COLO668 (cell line): ENCODE data around the gene PRRT3.

Source experiments
- DNase-seq: peaks from one replicate; lab custom pipeline; 2025; ENCODE audit not compliant: unreplicated experiment; lab: John Stamatoyannopoulos, UW

PRRT3 gene

DNA sequence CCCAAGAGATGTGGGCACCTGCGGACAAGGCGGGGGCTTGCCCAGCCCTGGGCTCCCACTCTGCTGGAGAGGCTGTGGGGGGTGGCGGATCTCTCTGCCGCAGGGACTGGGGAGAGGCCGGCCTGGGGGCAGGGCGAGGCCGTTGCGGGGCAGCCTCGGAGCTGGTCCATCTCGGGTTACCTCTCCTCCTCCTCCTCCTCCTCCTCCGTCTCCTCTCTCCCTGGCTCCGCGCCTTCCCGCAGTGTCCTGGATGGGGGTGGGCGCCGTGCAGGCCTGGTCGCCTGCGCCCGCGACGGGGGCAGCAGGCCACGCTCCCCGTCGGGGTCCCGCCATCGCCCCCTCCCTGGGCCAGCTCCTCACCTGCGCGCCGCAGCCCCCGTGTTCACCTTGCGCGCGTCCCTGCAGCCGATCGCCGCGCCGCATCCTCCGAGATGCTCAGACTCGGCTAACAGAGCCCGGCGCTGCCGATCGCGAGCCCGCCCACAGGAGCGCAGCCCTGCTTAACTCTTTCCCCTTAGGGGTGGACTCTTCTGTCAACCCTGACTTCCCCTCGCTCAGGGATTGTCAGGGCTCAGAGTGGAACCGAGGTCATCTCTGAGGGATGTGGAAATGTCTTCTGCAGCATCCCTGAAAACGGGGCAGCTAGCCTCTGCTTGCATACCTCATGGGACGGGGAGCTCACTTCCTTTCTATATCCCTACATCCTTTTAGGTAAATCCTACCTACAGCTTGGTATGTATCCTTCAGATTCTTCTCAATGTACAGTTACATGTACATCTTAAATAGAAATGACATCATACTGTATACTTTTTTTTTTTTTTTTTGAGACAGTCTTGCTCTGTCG, at the start of gene PRRT3:
Gene PRRT3 (minus strand): TSS at position 447 of the 844 bp plus-strand sequence. CDS start 2,293 bp downstream, outside the sequence.
- peak; percentile 68 for DNase-seq

DNA sequence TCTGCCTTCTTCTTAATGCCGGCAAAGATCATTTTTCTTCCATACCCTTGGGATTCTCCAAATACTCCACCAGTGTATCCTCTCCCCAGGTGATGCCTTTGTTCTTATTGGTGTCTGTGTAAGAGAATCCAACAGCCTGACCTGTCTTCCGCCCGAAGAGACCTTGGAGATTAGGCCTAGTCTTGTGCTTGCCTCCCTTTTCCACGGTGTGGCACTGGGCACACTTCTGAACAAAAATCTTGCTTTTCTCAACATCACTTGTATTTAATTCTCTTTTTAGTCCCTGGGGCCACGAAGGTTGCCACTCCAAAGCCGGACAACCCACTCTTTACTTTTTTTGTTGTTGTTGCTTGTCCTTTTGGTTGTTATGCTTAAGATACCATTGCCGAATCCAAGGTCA, 48.5 kb upstream of the PRRT3 start:
- DNase-seq, result no peak

DNA sequence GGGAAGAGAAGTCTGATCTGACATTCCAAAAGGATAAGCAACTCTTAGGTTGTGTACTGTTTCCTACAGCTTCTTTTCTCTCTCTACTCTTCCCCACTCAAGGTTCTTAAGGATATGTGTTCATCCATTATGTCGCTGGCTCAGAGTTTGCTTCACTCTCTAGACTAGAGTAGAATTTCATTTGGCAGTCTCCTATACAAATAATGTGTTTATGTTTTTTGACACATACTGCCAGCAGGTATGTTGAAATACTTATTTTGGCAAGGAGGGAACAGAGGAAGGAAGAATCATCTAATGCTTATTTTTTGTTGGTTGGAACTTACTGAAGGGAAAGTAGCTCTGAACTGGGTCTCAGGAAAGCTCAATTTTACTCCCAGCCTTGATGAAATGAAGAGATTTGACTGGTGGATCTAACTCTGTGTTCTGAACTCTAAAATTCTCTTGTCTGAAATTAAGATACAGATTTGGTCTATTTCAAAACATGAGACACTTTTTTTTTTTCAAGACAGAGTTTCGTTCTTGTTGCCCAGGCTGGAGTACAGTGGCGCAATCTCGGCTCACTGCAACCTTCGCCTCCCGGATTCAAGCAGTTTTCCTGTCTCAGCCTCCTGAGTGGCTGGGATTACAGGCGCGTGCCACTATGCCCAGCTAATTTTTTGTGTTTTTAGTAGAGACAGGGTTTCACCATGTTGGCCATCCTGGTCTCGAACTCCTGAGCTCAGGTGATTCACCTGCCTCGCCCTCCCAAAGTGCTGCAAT, 42.1 kb upstream of the PRRT3 start:
- no peak for DNase-seq

DNA sequence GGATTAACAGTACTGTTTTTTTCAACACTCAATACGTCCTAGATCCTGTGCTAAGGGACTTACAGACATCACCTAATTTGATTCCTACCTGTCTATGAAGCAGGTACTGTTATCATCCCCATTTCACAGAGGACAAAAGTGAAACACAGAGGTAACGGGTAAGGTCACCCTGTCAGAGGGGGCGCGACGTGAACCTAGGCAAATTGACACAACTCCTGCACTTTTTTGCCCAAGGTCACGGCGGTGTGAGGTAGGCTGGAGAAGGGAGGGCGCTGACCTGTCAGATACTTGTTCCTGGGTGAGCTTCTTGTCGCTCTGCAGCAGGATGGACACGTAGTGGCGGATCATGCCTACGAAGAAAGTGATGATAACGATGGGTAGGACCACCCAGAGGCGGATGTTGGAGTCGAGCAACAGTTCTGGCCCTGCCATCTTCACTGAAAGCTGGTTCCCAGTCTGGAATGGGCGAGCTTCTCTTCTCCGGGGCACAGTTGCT, 34.1 kb upstream of the PRRT3 start:
- DNase-seq, result no peak

DNA sequence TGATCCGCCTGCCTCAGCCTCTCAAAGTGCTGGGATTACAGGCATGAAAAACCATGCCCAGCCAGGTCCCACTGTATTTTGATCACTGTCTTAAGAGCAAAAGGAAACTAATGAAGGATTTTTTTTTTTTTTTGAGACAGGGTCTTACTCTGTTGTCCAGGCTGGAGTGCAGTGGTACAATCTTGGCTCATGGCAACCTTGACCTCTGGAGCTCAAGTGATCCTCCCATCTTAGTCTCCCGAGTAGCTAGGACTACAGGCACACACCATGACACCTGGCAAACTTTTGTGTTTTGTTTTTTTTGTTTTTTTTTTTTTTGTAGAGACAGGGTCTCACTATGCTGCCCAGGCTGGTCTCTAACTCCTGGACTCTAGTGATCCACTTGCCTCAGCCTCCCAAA, 28.0 kb upstream of the PRRT3 start:
- no peak for DNase-seq

DNA sequence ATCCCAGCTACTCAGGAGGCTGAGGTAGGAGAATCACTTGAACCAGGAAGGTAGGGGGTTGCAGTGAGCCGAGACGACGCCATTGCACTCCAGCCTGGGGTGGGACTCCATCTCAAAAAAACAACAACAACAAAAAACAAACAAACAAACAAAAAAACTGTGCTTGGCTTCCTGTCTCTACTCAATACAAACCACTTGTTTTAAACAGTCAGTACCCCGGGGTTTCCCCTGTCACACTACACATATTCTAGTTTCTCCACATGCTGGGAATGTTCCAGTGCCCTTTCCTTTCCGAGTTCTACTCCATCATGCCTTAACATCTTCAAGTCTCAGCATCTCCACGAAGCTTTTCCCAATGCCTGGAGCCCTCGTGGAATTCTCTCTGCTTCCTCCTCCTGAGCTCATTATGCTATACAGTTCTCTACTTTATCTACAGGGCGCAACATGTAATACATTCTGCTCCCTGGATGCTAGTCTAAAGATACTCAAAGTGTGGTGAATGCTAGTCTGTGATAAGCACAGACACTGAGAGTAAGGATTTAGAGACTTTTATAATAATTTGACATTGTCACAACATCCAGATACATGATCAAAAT, 26.6 kb upstream of the PRRT3 start:
- no peak for DNase-seq

DNA sequence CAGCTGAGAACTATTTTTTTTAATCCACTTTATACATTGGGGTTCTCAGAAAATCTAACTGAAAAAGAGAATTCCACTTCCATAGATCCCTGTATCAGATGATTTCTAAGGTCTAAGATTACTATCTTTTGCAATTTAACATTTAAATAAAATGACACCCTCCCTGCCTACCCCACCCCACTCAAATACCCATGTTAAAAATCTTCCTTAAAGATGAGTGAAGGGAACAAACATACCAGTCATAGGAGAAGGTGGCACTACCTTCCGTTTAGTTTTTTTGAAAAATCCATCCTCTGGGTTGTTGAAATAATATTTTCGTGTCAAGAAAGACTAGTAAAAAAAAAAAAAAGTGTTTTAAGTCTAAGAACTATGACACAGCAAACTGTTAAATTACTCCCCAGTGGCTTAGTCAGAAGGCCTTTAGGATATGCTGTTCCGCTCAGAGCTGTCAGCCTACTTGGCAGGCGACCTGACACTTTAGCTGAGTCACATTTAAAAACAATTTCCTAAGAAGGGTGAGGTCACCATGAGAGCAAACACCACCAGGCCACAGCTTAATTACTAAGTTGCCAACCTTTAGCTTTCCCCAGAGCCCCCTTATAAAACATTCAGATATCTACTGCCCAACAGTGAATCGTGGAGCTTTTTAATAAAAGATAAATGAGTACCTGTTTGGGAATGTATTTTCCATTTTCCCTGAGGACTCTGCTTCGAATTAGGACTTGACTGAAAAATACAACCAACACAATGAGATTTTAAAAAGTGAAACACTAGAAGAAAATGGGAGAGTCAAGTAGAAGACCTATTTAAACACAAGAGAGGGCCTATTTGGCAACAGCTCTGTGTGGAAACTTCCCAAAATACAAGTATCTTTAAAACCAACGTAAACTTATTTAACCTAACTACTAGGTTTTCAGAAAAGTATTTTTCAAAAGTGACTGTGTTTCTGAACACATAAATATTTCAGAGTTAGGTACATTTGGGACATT, 24.8 kb upstream of the PRRT3 start:
- peak; percentile 20 for DNase-seq

DNA sequence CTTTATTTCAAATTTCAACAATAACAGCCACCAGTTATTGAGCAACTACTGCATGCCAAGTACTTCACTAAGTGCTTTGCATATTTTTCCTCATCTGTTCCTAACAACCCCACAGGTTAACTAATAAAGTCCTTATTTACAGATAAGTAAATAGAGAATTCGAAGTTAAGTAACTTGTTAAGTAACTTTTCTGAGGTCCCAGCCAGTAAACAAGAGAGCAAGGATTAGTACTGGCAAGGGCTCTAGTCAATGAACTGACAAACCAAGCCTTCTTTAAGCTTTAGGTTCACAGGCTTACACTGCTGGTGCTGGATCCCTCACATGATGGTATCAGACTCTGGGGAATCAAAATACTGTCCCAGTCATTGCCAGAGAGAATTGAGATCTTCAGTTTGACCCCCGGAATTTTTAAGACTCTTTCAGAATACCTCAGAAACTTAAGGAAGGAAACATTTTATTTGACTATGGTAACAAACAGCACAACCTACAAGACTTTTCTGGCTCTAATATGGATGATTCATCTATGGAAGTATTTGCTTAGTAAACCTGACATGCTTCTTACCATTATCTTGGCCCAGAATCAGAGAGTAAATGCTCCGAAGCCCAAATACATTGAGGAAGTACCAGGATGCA, 17.9 kb upstream of the PRRT3 start:
- DNase-seq, result no peak

DNA sequence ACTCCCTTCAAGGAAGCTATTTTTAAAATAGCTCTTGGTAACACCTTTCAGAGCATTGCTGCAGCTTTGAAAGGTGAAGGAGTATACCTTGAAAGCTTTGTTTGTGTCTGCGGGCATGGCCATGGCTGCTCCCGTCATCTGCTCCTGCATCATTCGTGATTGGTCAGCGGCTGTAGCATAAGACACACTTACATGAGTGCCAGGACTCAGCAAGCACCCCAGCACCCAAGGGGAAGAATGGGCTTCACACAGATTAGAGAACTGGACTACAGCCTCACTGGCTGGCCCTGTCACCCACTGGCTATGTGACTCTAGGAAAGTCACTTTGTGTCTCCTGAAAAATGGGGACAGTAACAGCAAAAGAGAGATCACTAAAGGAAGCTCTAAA, 17.4 kb upstream of the PRRT3 start:
- DNase-seq, result no peak

DNA sequence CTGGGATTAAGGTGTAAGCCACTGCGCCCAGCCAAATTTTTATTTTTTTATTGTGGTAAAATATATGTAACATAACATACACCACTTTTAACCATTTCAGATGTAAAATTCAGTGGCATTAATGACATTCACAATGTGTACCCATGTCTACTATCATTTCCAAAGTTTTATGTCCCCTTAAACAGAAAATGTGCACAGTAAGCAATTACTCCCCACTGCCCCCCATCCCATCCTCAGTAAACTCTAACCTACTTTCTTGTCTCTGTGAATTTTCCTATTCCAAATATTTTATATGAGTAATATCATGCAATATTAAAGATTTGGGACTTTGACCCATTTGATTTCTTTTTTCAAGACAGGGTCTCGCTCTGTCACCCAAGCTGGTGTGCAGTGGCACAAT, 14.6 kb upstream of the PRRT3 start:
- DNase-seq, result no peak

DNA sequence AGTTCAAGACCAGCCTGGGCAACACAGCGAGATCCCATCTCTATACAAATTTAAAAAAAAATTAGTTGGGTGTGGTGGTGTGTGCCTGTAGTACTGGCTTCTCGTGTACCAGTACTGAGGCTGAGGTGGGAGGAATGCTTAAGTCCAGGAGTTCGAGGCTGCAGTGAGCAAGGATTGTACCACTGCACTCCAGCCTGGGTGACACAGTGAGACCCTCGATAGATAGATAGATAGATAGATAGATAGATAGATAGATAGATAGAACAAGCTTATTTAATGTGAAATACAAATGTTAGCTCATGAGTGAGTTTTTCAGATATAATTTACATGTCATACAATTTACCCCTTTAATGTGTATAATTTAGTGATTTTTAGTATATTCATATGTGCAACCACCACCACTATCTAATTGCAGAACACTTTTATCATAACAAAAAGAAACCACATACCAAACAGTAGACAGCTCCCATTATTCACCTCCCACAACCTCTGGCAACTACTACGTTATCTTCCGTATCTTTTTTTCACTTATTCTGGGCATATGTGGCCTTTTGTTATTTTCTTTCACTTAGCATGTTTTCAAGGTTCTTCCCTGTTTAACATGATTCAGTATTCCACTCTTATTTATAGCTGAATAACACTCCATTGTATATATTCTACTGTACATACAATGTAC, 13.1 kb upstream of the PRRT3 start:
- no peak for DNase-seq

DNA sequence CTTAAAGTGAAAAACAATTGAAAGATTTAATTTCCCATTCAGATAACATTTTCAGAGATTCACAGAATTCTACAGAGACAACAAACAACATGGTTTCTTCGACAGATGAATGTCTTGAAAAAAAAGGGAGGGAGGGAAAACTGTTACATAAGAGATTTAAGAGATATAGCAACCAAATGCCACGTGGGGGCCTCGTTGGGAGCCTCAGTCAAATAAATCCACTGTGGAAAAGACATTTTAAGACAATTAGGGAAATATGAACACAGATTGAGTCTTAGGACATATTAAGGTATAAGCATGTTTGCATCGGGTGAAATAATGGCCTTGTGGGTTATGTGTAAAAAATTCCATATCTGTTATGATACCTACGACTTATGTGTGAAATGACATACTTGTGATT, 5.0 kb upstream of the PRRT3 start:
- no peak for DNase-seq

DNA sequence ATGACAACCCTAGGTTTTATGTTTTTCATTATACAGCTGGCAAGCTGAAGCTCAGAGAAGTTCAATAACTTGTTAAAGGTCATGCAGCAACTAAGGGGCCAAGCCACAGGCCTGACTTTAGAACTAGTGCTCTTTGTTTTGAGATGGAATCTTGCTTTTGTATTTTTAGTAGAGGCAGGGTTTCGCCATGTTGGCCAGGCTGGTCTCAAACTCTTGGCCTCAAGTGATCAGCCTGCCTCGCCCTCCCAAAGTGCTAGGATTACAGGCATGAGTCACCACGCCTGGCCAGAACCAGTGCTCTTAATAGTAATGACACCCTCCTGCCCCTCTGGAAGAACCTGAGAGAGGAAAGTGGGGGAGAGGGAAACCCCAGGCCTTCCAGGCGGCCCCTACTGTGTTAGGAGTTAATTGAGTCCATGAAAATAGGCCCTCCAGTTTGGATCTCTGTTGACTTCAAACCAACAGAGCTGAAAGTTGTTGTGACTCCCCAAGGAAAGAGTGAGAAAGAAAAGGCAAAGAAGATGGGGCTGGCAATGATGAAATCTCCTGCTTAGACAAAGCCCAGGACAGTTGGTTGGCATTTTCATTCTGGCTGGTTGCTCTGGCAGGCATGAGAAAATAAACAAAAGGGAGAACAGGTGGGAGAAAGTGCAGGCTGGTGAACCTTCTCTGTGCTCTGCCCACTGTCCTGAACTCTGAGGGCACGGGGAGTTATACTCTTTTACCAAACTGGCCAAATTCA, 3.6 kb upstream of the PRRT3 start:
- DNase-seq, result peak; percentile 8

DNA sequence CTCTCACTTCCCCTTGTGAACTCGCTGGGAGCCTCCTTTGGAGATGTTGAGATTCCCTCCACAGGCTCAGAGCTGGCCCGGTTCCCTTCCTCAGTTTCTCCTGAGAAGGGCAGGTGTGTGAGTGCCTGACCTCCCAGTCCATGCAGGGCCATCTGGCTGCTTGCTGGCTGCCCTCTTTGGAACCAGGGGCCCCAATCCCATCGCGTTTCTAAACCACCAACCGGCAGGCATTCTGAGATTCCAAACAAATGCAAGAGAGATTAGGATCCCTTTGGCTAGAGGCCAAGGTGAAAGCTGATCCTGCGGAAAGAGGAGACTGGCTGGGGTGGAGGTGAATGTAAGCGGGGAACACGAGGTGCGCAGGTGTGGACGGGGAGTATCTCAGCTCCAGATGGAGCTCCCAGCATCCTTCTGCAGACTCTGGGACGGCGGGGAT, 2.9 kb upstream of the PRRT3 start:
- peak; percentile 87 for DNase-seq

DNA sequence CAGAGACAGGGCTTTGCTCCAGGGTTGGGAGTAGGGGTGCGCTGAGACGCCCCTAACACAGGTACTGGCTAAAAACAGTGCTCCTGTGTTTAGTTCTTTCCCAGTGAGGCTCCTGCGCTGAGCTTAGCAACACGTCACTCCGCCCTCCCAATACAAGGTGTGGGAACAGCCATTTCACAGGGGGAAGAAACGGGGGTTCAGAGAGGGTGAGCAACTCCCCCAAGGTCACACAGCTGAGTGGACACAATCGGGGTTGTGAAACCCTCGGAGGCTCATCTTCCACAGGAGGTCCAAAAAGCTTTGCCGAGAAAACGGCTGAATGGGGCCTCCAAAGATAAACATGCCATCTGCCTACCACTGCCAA, 628 bp downstream of the PRRT3 start:
- DNase-seq, result peak; percentile 22

DNA sequence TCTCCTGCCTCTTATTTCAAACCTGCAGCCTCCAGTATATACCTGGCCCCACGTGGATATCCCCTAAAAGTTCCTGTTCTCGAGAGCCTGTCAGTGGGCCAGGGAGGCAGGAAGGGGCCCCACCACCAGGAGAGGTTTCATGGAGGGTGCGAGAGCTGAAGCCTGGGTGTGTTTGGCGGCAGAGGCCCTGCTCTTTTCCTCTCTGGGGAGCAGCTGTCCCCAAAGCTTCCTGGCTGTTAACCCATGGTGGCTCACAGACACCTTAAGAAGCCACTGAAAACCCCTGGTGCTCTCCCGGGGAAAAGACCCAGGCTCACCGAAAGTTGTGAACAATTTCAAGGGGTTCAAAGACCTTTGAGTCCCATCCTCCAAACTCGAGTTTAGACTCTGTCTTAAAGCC, 1.1 kb downstream of the PRRT3 start:
- peak; percentile 3 for DNase-seq

DNA sequence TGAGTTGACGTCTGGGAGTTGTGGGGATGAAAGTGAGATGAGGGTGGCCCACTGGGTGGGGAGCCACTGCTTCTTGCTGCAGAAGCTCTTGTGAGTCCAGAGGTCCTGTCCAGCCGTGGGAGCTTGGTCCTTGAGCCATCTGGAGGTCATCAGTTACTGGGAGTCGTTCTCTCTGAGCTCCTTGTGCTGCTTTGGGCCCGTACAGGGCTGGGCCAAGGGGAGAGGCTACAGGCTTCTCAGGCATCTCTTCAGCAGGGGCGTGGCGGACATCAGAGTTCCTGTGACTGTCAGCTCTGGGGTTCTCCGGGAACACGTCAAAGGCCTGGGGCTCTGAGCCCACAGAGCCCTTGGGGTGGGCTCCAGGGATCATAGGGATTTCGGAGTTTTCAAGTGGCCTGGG, 2.6 kb downstream of the PRRT3 start:
- DNase-seq, result no peak

DNA sequence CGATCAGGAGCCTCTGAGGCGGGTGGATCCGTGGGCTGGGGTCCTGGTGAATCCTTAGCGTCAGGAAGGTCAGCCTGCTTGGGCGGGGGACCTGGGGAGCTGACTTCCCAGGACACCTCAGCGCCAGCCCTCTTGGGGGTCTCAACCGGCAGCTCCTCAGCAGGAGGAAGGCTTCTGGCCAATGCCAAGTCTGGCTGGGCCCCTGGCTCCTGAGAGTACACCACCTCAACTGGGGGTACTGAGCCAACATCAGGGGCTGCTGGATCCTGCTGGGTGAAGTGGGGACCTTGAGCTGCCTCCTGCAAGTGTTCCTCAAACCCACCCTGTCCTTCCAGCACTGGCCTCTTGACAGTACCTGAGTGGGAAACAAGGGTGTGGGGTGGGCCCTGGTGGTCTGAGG, 3.1 kb downstream of the PRRT3 start:
- DNase-seq, result no peak

DNA sequence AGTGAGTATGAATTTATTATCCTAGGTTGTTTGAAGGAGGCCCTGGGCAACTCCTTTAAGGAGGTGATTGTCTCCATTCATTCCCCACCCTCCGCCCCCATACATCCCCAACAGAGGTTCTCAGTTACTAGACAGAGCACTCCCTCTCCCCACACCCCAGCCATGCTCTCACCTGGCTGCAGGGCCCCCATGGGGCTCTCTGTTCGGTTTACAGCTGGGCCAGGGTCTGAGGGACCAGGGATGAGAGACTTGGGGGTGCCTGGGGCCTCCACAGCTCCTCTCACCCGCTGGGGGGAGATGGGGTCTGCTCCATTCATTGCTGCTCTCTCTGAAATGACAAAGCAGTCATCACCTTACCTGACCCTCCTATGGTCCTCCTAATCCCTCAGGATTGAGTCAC, 3.6 kb downstream of the PRRT3 start:
- DNase-seq, result no peak
